Naive thymus-derived CD8-positive, alpha-beta T cell (primary cell): ENCODE measurements around the gene NRG2. TPM values are rescaled to one million over a fixed set of nuclear protein-coding genes. Genes with fewer than 3 reads are reported as not detected.

Experiments used
- ATAC-seq, 2 donors: fragments of 150-1000 bp; cut with Tn5 transposase in 1 of 2; sonication (Bioruptor Pico), chemical (Tn5 transposase) in 1 of 2; 1 replicate in 1 of 2; 2 replicates in 1 of 2; pipeline ENCODE4 v1.10.0; 2021; ENCODE audit warnings: mild to moderate bottlenecking in 2 of 2, moderate library complexity in 2 of 2
- POLR2A ChIA-PET: fragments of 350-600 bp; sonication (Branson Sonifier 250); formaldehyde crosslinking; loops from one replicate; lab custom pipeline; 2021; ENCODE audit warnings: antibody characterized with exemption; lab: Charles Lee
- DNase-seq, 10 donors: peaks; one replicate each; pipeline versions ENCODE4 v3.0.0 to v3.0.0-alpha.2; 2020 to 2022
- H3K27ac Mint-ChIP-seq, 10 donors: one replicate each; pipeline ENCODE4 v1.8.0; 2020 to 2022; ENCODE audit warnings: mild to moderate bottlenecking in 10 of 10, mixed read lengths in 10 of 10, moderate library complexity in 4 of 10, inconsistent platforms in 1 of 10
- H3K27me3 Mint-ChIP-seq, 5 donors: one replicate each; pipeline ENCODE4 v1.8.0; 2021 to 2022; ENCODE audit warnings: mixed read lengths in 5 of 5
- H3K36me3 Mint-ChIP-seq, 3 donors: one replicate each; pipeline ENCODE4 v1.8.0; 2020 to 2022; ENCODE audit warnings: mixed read lengths in 3 of 3, mild to moderate bottlenecking in 2 of 3, inconsistent platforms in 1 of 3
- H3K4me1 Mint-ChIP-seq, 4 donors: one replicate each; pipeline ENCODE4 v1.8.0; 2021 to 2022; ENCODE audit warnings: mixed read lengths in 4 of 4
- H3K4me3 Mint-ChIP-seq, 10 donors: one replicate each; pipeline ENCODE4 v1.8.0; 2020 to 2022; ENCODE audit warnings: mild to moderate bottlenecking in 10 of 10, mixed read lengths in 10 of 10, moderate library complexity in 6 of 10, inconsistent platforms in 1 of 10
- H3K9me3 Mint-ChIP-seq, 9 donors: one replicate each; pipeline ENCODE4 v1.8.0; 2020 to 2022; ENCODE audit warnings: mixed read lengths in 9 of 9, mild to moderate bottlenecking in 3 of 9, inconsistent platforms in 1 of 9, moderate library complexity in 1 of 9
- polyA plus RNA-seq, 3 donors: library from polyadenylated mRNA; unstranded; fragments of 300-500 nt; fragmentation: Illumina TruSeq; gene quantifications; one replicate each; pipeline ENCODE4 v1.2.3, GENCODE V29; 2021
- total RNA-seq, 8 experiments: library from RNA in 2 of 8; stranded (reverse) in 2 of 8; gene quantifications; one replicate each; pipeline ENCODE4 v1.2.3 and lab custom pipeline; 2021 to 2026

NRG2 gene
- total and polyA plus RNA-seq, 5 experiments from 2014 or later = 0.04 to 0.47 (median 0.25) TPM

DNA sequence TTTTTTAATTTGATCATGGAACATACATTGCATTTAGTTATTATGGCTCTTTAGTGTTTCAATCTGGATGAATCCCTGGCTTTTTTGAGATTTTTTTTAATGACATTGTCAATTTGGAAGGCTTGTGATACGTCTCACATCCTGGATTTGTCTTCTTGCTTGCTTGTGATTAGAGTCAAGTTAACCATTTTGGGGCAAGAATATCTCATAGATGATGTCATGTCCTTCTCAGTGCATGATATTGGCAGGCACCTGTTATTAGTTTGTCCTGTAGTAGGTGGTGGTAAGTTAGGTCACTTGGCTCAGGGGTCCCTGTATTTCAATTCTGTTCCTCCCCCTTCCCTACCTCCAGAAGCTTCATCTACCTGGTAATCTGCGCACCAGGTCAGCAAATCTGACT is 244.2 kb downstream of the NRG2 start:
- Mint-ChIP-seq H3K9me3 (no peaks in the 10 kb centered on the region), H3K27ac (no peak overlapping the region), H3K27me3 (peaks cover 28 to 81% (median 72%) of the 10 kb centered on the region in 5 donors), H3K4me1 (peaks cover 6 to 11% (median 10%) of the 10 kb centered on the region in 4 donors), H3K36me3 (peaks cover 0 to 3% (median 0%) of the 10 kb centered on the region in 3 donors), H3K4me3 (no peak overlapping the region)
- POLR2A ChIA-PET = interaction anchor here (0.5 kb wide), 1 partner anchor 242 kb away, joined by 4 read pairs; no protein-coding TSS in a partner anchor
- DNase-seq = no peak
- no peak for ATAC-seq

DNA sequence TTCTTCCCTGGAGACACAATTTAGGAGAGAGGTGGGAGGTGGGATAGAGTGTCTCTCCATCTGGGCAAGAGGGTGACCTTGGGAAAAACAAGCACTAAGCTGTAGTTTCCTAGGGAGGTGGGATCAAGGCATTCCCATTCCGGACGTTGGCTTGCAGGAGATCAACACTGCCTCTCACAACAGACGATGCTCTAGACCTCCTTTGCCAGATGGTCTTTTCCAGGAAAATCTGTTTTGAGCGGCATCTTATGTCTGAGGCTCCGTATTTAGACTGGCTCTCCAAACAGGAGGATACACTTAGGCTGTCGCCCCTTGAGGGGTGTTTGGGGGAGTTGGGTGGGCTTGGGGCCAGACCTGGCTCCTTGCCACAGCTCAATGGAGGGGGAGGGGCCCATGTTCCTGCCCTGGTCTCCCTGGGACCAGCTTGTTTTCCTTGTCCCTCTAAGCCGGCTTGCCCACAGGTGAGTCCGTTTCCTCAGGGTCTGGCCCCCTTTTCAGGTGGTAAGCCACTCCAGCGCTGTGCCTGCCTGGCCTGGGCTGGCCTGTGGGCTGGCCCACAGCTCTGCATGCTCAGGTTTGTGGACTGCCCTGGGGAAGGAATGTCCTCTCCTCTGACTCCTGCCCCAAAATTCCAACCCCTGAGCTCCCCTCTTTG is 245.1 kb downstream of the NRG2 start:
- POLR2A ChIA-PET = no interaction called here

DNA sequence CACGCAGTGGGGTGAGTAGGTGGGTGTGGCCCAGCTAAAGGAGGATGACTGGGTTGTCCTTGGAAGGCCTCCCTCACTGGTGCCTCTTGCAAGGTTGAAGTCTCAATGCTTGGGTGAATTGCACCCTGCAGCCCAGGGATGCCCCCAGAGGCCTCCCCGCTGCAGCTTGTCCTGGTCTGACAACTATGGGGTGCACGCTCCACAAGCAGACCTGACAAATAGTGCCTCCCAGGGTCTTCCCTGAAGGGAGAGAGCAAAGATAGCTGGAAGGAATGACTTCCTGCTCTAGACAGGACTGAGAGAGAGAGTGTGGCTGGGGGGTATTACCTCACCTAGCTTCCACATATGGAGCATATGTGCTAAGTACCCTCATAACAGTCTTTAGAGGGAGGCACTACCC is 245.8 kb downstream of the NRG2 start:
- H3K36me3 Mint-ChIP-seq = peaks cover 0 to 3% (median 0%) of the 10 kb centered on the region in 3 donors
- DNase-seq = peak in 1 of 10 donors; percentile 24
- peaks cover 6 to 11% (median 10%) of the 10 kb centered on the region in 4 donors for H3K4me1 Mint-ChIP-seq
- H3K9me3 Mint-ChIP-seq = no peaks in the 10 kb centered on the region
- peak overlapping the region in 1 of 10 donors; percentile 10 for H3K4me3 Mint-ChIP-seq
- POLR2A ChIA-PET = interaction anchor here (1.4 kb wide), 1 partner anchor 10 kb away, joined by 4 read pairs; no protein-coding TSS in a partner anchor
- peaks cover 28 to 86% (median 72%) of the 10 kb centered on the region in 5 donors for H3K27me3 Mint-ChIP-seq
- H3K27ac Mint-ChIP-seq = peak overlapping the region in 1 of 10 donors; percentile 22
- ATAC-seq = no peak

More for the DNA sequence above, 245.1 kb downstream of the NRG2 start:
- ATAC-seq (no peak), DNase-seq (peak in 1 of 10 donors; percentile 57)
- no peaks in the 10 kb centered on the region for H3K9me3 Mint-ChIP-seq
- H3K27me3 Mint-ChIP-seq = peaks cover 28 to 85% (median 72%) of the 10 kb centered on the region in 5 donors
- peaks cover 0 to 3% (median 0%) of the 10 kb centered on the region in 3 donors for H3K36me3 Mint-ChIP-seq
- peak overlapping the region in 1 of 10 donors; percentile 11 for H3K4me3 Mint-ChIP-seq
- peaks cover 6 to 11% (median 10%) of the 10 kb centered on the region in 4 donors for H3K4me1 Mint-ChIP-seq
- no peak overlapping the region for H3K27ac Mint-ChIP-seq

Other genes starting within 250 kb of the NRG2 start
- gene PSD2, start 247.5 kb downstream of the NRG2 start, total RNA-seq = under 1 TPM; 0.08 to 0.19 TPM
- gene PSD2, start 247.5 kb downstream of the NRG2 start, polyA plus RNA-seq = under 1 TPM in 1 of 3 donors, not detected in 2; 0.08 TPM
- 10 to 100 TPM; 29.6 to 30.4 TPM for gene PURA, start 70.8 kb upstream of the NRG2 start, total RNA-seq
- gene PURA, start 70.8 kb upstream of the NRG2 start, polyA plus RNA-seq = 1 to 10 TPM; 4.4 to 4.7 (median 4.6) TPM
- 10 to 100 TPM; 11.6 to 12.9 TPM for gene IGIP, start 82.6 kb upstream of the NRG2 start, total RNA-seq
- gene IGIP, start 82.6 kb upstream of the NRG2 start, polyA plus RNA-seq = under 1 TPM; 0.24 to 0.51 (median 0.39) TPM
- 1 to 10 TPM; 3.0 to 3.1 TPM for gene CYSTM1, start 131.9 kb upstream of the NRG2 start, total RNA-seq
- 1 to 10 TPM; 5.1 to 6.5 (median 6.3) TPM for gene CYSTM1, start 131.9 kb upstream of the NRG2 start, polyA plus RNA-seq